ENCODE data around the gene HTRA1.

DNA sequence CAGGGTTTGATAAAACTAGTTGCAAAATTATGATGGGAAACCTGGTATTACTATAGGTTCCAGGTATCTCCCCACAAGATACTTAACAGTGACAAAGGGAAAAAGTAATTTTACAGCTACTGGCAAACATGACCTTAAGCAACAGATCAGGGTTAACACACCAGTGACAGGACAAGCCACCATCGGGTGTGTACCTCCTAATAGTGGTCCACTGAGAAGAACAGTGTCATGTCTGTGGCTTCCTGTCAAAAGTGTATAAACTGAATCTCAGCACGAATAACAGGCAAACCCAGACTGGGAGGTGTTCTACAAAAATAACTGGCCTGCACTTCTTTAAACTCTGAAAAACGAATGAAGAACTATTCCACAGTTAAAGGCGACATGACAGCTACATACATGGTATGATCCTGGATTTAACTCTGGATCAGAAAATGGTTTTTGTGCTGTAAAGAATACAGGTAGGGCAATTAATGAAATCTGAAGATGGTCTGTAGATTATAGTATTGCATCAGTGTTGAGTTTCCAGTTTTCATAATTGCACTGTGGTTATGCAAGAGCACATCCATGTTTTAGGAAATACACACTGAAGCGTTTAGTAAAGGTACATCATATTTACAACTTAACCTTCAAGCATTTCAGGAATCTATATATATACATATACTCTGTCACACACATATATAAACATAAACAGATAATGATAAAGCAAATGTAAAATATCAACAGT is 38.9 kb upstream of the HTRA1 start:
- TF ChIP-seq, protein P1, sequence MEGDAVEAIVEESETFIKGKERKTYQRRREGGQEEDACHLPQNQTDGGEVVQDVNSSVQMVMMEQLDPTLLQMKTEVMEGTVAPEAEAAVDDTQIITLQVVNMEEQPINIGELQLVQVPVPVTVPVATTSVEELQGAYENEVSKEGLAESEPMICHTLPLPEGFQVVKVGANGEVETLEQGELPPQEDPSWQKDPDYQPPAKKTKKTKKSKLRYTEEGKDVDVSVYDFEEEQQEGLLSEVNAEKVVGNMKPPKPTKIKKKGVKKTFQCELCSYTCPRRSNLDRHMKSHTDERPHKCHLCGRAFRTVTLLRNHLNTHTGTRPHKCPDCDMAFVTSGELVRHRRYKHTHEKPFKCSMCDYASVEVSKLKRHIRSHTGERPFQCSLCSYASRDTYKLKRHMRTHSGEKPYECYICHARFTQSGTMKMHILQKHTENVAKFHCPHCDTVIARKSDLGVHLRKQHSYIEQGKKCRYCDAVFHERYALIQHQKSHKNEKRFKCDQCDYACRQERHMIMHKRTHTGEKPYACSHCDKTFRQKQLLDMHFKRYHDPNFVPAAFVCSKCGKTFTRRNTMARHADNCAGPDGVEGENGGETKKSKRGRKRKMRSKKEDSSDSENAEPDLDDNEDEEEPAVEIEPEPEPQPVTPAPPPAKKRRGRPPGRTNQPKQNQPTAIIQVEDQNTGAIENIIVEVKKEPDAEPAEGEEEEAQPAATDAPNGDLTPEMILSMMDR (IDR thresholded peaks at IDR 0.05): no peak
- TF ChIP-seq POLR2A (IDR thresholded peaks at IDR 0.05) (no peak), EP300 (IDR thresholded peaks at IDR 0.05) (no peak)

All from stomach (tissue), 4 donors.